ENCODE measurements around the gene ODAM. TPM values are rescaled to one million over a fixed set of nuclear protein-coding genes. Genes with fewer than 3 reads are reported as not detected.

Gene ODAM
- total RNA-seq, 1 experiment from 2014 or later = not detected

- Histone ChIP-seq H3K9ac (ENCODE audit: low read length) (no peak overlapping the region), H3K79me2 (ENCODE audit: insufficient read depth, low read length) (no peaks in the 10 kb centered on the region), H3K9me2 (ENCODE audit: insufficient read depth) (no peaks in the 10 kb centered on the region), H3K4me3 (replicated peaks in 1 of 2; ENCODE audit: low read depth in 1 of 2, low read length in 2 of 2) (no peak overlapping the region), H3K27ac (ENCODE audit: low read depth, low read length) (no peak overlapping the region), H3K36me3 (ENCODE audit: control insufficient read depth in 1 of 2, insufficient read depth in 2 of 2, low read length in 2 of 2) (no peaks in the 10 kb centered on the region), H3K27me3 (ENCODE audit: insufficient read depth, low read length) (no peaks in the 10 kb centered on the region), H3K9me3 (ENCODE audit: control insufficient read depth in 1 of 2, insufficient read depth in 1 of 2, low read depth in 1 of 2, low read length in 2 of 2) (no peaks in the 10 kb centered on the region), H3K4me1 (ENCODE audit: control insufficient read depth in 1 of 2, insufficient read depth in 2 of 2, low read length in 2 of 2) (no peaks in the 10 kb centered on the region), H2AFZ (ENCODE audit: low read depth, low read length, poor library complexity, severe bottlenecking) (no peak overlapping the region), H3K4me2 (ENCODE audit: low read length) (no peak overlapping the region), H4K20me1 (ENCODE audit: insufficient read depth) (no peaks in the 10 kb centered on the region)
- RAD21 ChIA-PET (ENCODE audit: low non-redundant PET in 1 of 2, low total read pairs in 2 of 2, uncharacterized antibody in 2 of 2, unreplicated experiment in 2 of 2) = interaction anchor here (1.1 to 1.3 kb wide), 3 partner anchors 10 to 494 kb away, joined by 3 to 4 read pairs (median 3); no protein-coding TSS in a partner anchor
- intact Hi-C loops (cut with micrococcal nuclease) = loop anchor here (1.0 to 10.0 kb wide), 4 partner anchors 288 to 493 kb away; no protein-coding TSS in a partner anchor
- no peak for ATAC-seq
- TF ChIP-seq ZFX (IDR thresholded peaks at IDR 0.05) = no peak
- TF ChIP-seq SIN3A (IDR thresholded peaks at IDR 0.05; ENCODE audit: low read depth) = no peak
- TF ChIP-seq POLR2AphosphoS5 (IDR thresholded peaks at IDR 0.05; ENCODE audit: low read depth, low read length) = no peak
- no peak for TF ChIP-seq TCF7L2 (IDR thresholded peaks at IDR 0.05; ENCODE audit: borderline replicate concordance, extremely low read depth, insufficient read depth, insufficient read length)
- no peak for TF ChIP-seq EGR1 (IDR thresholded peaks at IDR 0.05; ENCODE audit: low read depth)
- no peak for TF ChIP-seq FOSL1 (IDR thresholded peaks at IDR 0.05; ENCODE audit: low read depth)
- no peak for TF ChIP-seq ZBTB33 (IDR thresholded peaks at IDR 0.05; ENCODE audit: extremely low read depth, insufficient replicate concordance, low read length)
- TF ChIP-seq EZH2 (IDR thresholded peaks at IDR 0.05) = no peak
- no peak for TF ChIP-seq EZH2phosphoT487 (IDR thresholded peaks at IDR 0.05; ENCODE audit: borderline replicate concordance)
- TF ChIP-seq CEBPB (IDR thresholded peaks at IDR 0.05; ENCODE audit: low read depth) = no peak
- BruUV-seq (replicated peaks) = no TSS peak
- DNase-seq (ENCODE audit: low read depth, low spot score) = no peak
- CTCF ChIA-PET = interaction anchor here (1.0 to 1.9 kb wide), 6 partner anchors 13 to 375 kb away, joined by 3 to 9 read pairs (median 6); no protein-coding TSS in a partner anchor
- POLR2A ChIA-PET = no interaction called here
Observed at GRCh38 chr4:70183940-70184246, 11.6 kb upstream of the ODAM start.

Measured in HCT116 (cell line).